ENCODE measurements around the gene SLC12A5.
A peak's percentile ranks its signal among the peaks of the same experiment; 100 is the strongest.
"Not testable (repeated sequence)": the region's sequence is repeated elsewhere in the genome, so short reads cannot be mapped to it uniquely, and the experiment has no call there.

The SLC12A5 gene

DNA sequence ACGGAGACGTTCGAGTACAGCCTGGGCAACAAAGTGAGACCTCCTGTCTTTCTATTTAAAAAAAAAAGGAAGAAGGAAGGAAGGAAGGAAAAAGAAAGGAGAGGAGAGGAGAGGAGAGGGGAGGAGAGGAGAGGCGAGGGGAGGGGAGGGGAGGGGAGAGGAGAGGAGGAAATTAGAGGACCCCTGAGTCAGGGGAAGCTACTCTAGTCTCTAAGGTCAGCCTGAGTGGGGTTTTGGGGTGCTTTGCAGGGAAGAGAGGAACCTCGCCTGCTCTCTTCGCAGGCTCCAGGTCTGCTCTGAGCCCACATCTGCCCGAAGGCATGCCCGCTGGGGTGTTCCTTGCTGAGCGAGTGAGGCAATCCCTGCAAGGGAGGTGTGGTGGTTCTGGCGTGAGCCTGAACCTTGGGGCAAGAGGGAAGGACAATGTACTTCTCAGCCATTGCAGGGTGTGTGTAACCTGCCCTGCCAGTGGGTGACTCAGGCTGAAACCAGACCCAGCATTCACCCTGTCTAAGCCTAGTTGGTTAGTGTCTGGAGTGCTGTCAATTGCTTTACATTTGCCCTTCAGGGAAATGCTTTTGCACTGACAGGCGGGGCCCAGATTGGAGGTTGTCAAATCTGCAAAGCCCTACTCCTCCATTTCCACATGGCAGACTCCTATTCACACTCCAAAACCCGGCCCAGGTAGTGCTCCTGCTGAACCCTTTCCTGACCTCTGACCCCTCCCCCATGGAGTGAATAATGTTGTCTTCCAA is 35.6 kb upstream of the SLC12A5 start:
- peak; percentile 54 for DNase-seq (ENCODE audit: low read depth)
- H3K4me3 ChIP-seq (ENCODE audit: low read depth, low read length), result no peak overlapping the region
- no peak for TF ChIP-seq CTCF (IDR thresholded peaks at IDR 0.05; ENCODE audit: insufficient read depth, low read depth, low read length, missing control alignments)

DNA sequence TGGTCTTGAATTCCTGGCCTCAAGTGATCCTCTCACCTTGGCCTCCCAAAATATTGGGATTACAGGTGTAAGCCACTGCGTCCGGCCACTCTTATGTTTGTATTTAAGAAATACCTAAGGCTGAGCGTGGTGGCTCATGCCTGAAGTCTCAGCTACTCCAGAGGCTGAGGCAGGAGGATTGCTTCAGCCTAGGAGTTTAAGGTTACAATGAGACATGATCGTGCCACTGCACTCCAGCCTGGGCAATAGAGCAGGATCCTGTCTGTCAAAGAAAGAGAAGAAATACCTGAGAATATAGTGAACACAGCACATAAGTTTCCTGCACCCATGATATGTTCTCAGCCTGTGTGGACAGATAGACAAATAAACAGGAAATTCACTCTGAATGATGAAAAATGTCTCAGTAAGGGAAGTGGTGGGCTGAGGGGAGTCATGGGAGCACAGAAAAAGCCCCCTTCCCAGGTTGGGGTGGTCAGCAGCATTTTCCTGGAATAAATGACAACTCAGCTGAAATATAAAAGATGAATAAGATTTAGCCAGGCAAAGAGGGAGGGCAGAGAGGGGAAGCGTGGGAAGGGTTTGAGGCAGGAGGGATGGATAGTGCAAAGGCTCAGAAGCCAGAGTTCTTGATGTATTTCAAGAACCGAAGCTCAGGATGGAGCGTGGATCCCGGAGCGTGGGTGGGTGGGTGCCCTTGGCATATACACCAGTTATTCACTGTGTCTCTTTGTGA is 34.1 kb upstream of the SLC12A5 start:
- no peak for DNase-seq (ENCODE audit: low read depth)
- no peak for TF ChIP-seq CTCF (IDR thresholded peaks at IDR 0.05; ENCODE audit: insufficient read depth, low read depth, low read length, missing control alignments)
- H3K4me3 ChIP-seq (ENCODE audit: low read depth, low read length), result no peak overlapping the region

GRCh38 chr20:45995495-45996097 is 33.4 kb upstream of the SLC12A5 start:
- not testable (repeated sequence) for DNase-seq (ENCODE audit: low read depth); H3K4me3 ChIP-seq (ENCODE audit: low read depth, low read length)

- TF ChIP-seq CTCF (IDR thresholded peaks at IDR 0.05; ENCODE audit: insufficient read depth, low read depth, low read length, missing control alignments), result no peak
- H3K4me3 ChIP-seq (ENCODE audit: low read depth, low read length), result no peak overlapping the region
- DNase-seq (ENCODE audit: low read depth), result no peak
These were observed 31.8 kb upstream of the SLC12A5 start for GRCh38 chr20:45997187-45997586.

- H3K4me3 ChIP-seq (ENCODE audit: low read depth, low read length), result no peak overlapping the region
- DNase-seq (ENCODE audit: low read depth), result no peak
- no peak for TF ChIP-seq CTCF (IDR thresholded peaks at IDR 0.05; ENCODE audit: insufficient read depth, low read depth, low read length, missing control alignments)
These were observed 30.7 kb upstream of the SLC12A5 start for GRCh38 chr20:45998337-45998736.

- no peak overlapping the region for H3K4me3 ChIP-seq (ENCODE audit: low read depth, low read length)
- no peak for DNase-seq (ENCODE audit: low read depth)
- TF ChIP-seq CTCF (IDR thresholded peaks at IDR 0.05; ENCODE audit: insufficient read depth, low read depth, low read length, missing control alignments), result no peak
These were observed 30.3 kb upstream of the SLC12A5 start for GRCh38 chr20:45998761-45999160.

GRCh38 chr20:45999557-46000261 is 29.3 kb upstream of the SLC12A5 start:
- DNase-seq (ENCODE audit: low read depth), result no peak
- no peak for TF ChIP-seq CTCF (IDR thresholded peaks at IDR 0.05; ENCODE audit: insufficient read depth, low read depth, low read length, missing control alignments)
- no peak overlapping the region for H3K4me3 ChIP-seq (ENCODE audit: low read depth, low read length)
